ENCODE data around the gene NUP210. TPM values are rescaled to one million over a fixed set of nuclear protein-coding genes. Genes with fewer than 3 reads are reported as not detected.

NUP210 gene
- polyA plus RNA-seq, 1 donor from 2014 or later, result 72.2 TPM

GRCh38 chr3:13420831-13421765 is 976 bp upstream of the NUP210 start:
- Mint-ChIP-seq H3K27ac (peak overlapping the region; percentile 93 to 100 (median 99)), H3K9me3 (no peaks in the 10 kb centered on the region), H3K4me3 (peak overlapping the region; percentile 78 to 98 (median 92)), H3K27me3 (no peaks in the 10 kb centered on the region), H3K36me3 (no peaks in the 10 kb centered on the region), H3K4me1 (peaks cover 22 to 38% (median 22%) of the 10 kb centered on the region in 3 donors)

- Mint-ChIP-seq H3K36me3 (no peaks in the 10 kb centered on the region), H3K4me1 (peaks cover 32 to 51% (median 34%) of the 10 kb centered on the region in 3 donors), H3K27me3 (no peaks in the 10 kb centered on the region), H3K4me3 (peak overlapping the region; percentile 65 to 95 (median 92)), H3K27ac (peak overlapping the region; percentile 89 to 93 (median 93)), H3K9me3 (no peaks in the 10 kb centered on the region)
Observed at GRCh38 chr3:13419505-13420044, 547 bp downstream of the NUP210 start.

GRCh38 chr3:13417166-13417947 is 2.8 kb downstream of the NUP210 start:
- peak overlapping the region; percentile 89 to 98 (median 93) for H3K27ac Mint-ChIP-seq
- peaks cover 40 to 62% (median 46%) of the 10 kb centered on the region in 3 donors for H3K4me1 Mint-ChIP-seq
- no peaks in the 10 kb centered on the region for H3K27me3 Mint-ChIP-seq
- H3K9me3 Mint-ChIP-seq, result no peaks in the 10 kb centered on the region
- no peaks in the 10 kb centered on the region for H3K36me3 Mint-ChIP-seq
- peak overlapping the region; percentile 65 to 94 (median 84) for H3K4me3 Mint-ChIP-seq

GRCh38 chr3:13415997-13416793 is 3.9 kb downstream of the NUP210 start:
- Mint-ChIP-seq H3K4me1 (peaks cover 42 to 54% (median 42%) of the 10 kb centered on the region in 3 donors), H3K36me3 (no peaks in the 10 kb centered on the region), H3K27me3 (no peaks in the 10 kb centered on the region), H3K9me3 (no peaks in the 10 kb centered on the region), H3K27ac (peak overlapping the region; percentile 89 to 98 (median 92)), H3K4me3 (peak overlapping the region; percentile 63 to 92 (median 68))

- Mint-ChIP-seq H3K9me3 (no peaks in the 10 kb centered on the region), H3K4me3 (peak overlapping the region; percentile 61 to 92 (median 69)), H3K27me3 (no peaks in the 10 kb centered on the region), H3K4me1 (peaks cover 37 to 49% (median 37%) of the 10 kb centered on the region in 3 donors), H3K36me3 (no peaks in the 10 kb centered on the region), H3K27ac (peak overlapping the region; percentile 89 to 98 (median 92))
Observed at GRCh38 chr3:13415236-13415986, 4.7 kb downstream of the NUP210 start.

- no peaks in the 10 kb centered on the region for H3K27me3 Mint-ChIP-seq
- H3K4me3 Mint-ChIP-seq, result peak overlapping the region; percentile 61 to 92 (median 69)
- H3K27ac Mint-ChIP-seq, result peak overlapping the region; percentile 89 to 98 (median 91)
- H3K4me1 Mint-ChIP-seq, result peaks cover 37 to 49% (median 37%) of the 10 kb centered on the region in 3 donors
- peaks cover 1% of the 10 kb centered on the region for H3K36me3 Mint-ChIP-seq
- no peaks in the 10 kb centered on the region for H3K9me3 Mint-ChIP-seq
Observed at GRCh38 chr3:13414040-13414729, 5.9 kb downstream of the NUP210 start.

GRCh38 chr3:13411186-13411860 is 8.8 kb downstream of the NUP210 start:
- Mint-ChIP-seq H3K27ac (peak overlapping the region in 2 of 3 donors; percentile 38 to 80), H3K4me1 (peaks cover 26 to 40% (median 32%) of the 10 kb centered on the region in 3 donors), H3K27me3 (no peaks in the 10 kb centered on the region), H3K36me3 (peaks cover 2% of the 10 kb centered on the region), H3K9me3 (peaks cover 0 to 5% (median 4%) of the 10 kb centered on the region in 3 donors), H3K4me3 (no peak overlapping the region)

GRCh38 chr3:13408890-13409289 is 11.2 kb downstream of the NUP210 start:
- peaks cover 14 to 26% (median 20%) of the 10 kb centered on the region in 3 donors for H3K4me1 Mint-ChIP-seq
- peak overlapping the region in 1 of 4 donors; percentile 23 for H3K4me3 Mint-ChIP-seq
- peaks cover 2% of the 10 kb centered on the region for H3K36me3 Mint-ChIP-seq
- no peaks in the 10 kb centered on the region for H3K27me3 Mint-ChIP-seq
- no peak overlapping the region for H3K27ac Mint-ChIP-seq
- H3K9me3 Mint-ChIP-seq, result peaks cover 0 to 5% (median 4%) of the 10 kb centered on the region in 3 donors

- Mint-ChIP-seq H3K27ac (peak overlapping the region; percentile 10 to 89 (median 30)), H3K27me3 (no peaks in the 10 kb centered on the region), H3K4me3 (peak overlapping the region in 1 of 4 donors; percentile 30), H3K36me3 (peaks cover 4% of the 10 kb centered on the region), H3K9me3 (peaks cover 0 to 5% (median 4%) of the 10 kb centered on the region in 3 donors), H3K4me1 (peaks cover 8 to 22% (median 14%) of the 10 kb centered on the region in 3 donors)
Observed at GRCh38 chr3:13407926-13408325, 12.2 kb downstream of the NUP210 start.

GRCh38 chr3:13407475-13407874 is 12.6 kb downstream of the NUP210 start:
- peaks cover 12 to 22% (median 19%) of the 10 kb centered on the region in 3 donors for H3K4me1 Mint-ChIP-seq

GRCh38 chr3:13406190-13406589 is 13.9 kb downstream of the NUP210 start:
- Mint-ChIP-seq H3K9me3 (peaks cover 0 to 5% (median 4%) of the 10 kb centered on the region in 3 donors), H3K27ac (peak overlapping the region in 1 of 3 donors; percentile 39), H3K27me3 (no peaks in the 10 kb centered on the region), H3K36me3 (peaks cover 4% of the 10 kb centered on the region), H3K4me1 (peaks cover 16 to 27% (median 25%) of the 10 kb centered on the region in 3 donors), H3K4me3 (no peak overlapping the region)

More at GRCh38 chr3:13407475-13407874, 12.6 kb downstream of the NUP210 start:
- peak overlapping the region; percentile 30 to 89 (median 76) for H3K27ac Mint-ChIP-seq
- peaks cover 0 to 5% (median 4%) of the 10 kb centered on the region in 3 donors for H3K9me3 Mint-ChIP-seq
- H3K4me3 Mint-ChIP-seq, result no peak overlapping the region
- H3K36me3 Mint-ChIP-seq, result peaks cover 4% of the 10 kb centered on the region
- no peaks in the 10 kb centered on the region for H3K27me3 Mint-ChIP-seq

- peaks cover 16 to 27% (median 25%) of the 10 kb centered on the region in 3 donors for H3K4me1 Mint-ChIP-seq
- H3K27me3 Mint-ChIP-seq, result no peaks in the 10 kb centered on the region
- H3K9me3 Mint-ChIP-seq, result peaks cover 0 to 5% (median 4%) of the 10 kb centered on the region in 3 donors
- H3K36me3 Mint-ChIP-seq, result peaks cover 4% of the 10 kb centered on the region
- peak overlapping the region in 1 of 4 donors; percentile 21 for H3K4me3 Mint-ChIP-seq
- peak overlapping the region in 2 of 3 donors; percentile 9 to 39 for H3K27ac Mint-ChIP-seq
Observed at GRCh38 chr3:13405614-13406013, 14.5 kb downstream of the NUP210 start.
